Tongue (tissue), 2 donors: Measurements from ENCODE around the gene EP400. TPM values are rescaled to one million over a fixed set of nuclear protein-coding genes. Genes with fewer than 3 reads are reported as not detected.

ENCODE experiments used
- DNase-seq: peaks from one replicate; pipeline ENCODE4 v3.0.0-alpha.2; 2015
- total RNA-seq: library from RNA; depleted of rRNA; stranded (reverse); fragments of >200 nt; gene quantifications from one replicate; pipeline ENCODE4 v1.2.3, GENCODE V29; 2014

The EP400 gene
- total RNA-seq, 1 donor from 2014 or later = 20.3 TPM

DNA sequence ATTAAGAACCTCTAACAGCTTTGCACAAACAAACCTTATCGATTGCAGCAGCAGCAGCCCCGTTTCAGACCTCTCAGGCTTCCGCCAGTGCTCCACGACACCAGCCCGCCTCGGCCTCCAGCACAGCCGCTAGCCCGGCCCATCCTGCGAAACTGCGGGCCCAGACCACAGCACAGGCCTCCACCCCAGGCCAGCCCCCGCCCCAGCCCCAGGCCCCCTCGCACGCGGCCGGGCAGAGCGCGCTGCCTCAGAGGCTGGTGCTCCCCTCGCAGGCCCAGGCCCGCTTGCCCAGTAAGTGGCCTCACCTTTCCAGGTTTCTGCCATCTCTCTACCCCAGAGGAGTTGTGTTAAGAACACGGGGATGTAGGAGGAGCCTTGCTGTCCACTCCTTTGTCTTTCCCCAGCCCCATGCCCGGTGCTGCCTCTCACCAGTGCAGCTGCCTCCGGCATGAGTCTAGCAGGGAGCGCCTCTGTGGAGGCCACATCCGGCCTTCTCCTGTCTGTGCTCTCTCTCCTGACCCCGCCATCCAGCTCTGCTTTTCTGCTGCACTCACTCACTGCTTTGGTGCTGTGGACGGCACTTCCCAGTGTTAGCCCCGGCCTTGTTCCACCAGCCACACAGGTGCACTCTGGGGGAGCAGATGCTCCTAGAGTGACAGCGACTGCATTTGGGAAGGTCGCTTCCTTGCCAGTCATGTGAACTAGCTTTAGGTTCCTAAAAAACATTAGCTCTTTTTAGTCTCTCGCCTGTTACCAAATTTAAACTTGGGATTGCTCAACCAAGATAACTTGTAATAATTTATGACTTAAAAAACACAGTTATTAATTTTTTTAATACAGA lies 71.5 kb downstream of the EP400 start:
- no peak for DNase-seq

DNA sequence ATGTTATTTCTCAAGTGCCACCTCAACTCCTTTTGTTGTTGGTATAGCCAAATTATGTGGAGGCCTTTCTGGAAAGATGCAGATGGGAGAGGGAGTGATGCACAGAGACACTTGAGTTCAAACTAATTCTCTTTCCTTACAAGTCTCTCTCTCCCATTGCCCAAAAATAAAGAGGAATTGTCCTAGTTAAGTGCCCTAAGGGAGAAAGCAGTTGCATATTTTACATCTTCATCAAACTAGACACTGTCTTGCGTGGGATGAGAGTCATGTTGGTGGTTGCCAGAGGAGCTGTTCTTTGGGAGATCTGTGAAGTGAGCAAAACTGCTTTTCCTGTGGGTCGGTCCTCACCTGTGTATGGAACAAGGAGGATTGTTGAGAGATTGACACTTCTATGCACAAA lies 72.2 kb downstream of the EP400 start:
- no peak for DNase-seq

DNA sequence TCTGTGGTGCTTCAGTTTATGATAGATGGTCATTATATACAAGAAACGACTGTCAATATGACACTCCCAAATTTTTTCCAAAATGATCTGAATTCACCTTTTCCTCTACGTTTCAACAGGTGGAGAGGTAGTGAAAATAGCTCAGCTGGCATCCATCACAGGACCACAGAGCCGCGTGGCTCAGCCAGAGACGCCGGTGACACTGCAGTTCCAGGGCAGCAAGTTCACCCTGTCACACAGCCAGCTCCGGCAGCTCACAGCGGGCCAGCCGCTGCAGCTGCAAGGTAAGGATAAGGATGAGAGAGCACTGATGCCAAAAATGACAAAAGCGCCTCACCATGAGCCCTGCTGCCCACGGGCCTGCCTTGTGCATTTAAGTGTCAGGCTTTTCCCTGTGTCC lies 73.9 kb downstream of the EP400 start:
- no peak for DNase-seq

DNA sequence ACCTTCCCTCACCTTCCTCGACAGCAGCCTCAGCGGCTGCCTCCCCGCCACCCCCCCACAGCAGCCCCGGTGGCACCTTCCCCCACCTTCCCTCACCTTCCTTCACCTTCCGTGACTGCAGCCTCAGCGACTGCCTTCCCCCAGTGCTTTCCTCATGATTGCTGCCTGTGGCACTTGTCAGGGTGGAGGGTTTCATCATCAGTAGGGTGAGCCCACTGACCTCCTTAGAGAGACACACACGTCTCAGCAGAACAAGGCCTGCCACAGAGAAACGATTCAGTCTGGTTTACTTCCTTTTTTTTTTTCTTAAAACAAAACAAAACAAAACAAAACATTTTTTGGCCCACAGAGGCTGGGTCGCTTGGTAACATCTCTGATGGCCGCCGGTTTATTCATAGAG lies 75.0 kb downstream of the EP400 start:
- DNase-seq = no peak

DNA sequence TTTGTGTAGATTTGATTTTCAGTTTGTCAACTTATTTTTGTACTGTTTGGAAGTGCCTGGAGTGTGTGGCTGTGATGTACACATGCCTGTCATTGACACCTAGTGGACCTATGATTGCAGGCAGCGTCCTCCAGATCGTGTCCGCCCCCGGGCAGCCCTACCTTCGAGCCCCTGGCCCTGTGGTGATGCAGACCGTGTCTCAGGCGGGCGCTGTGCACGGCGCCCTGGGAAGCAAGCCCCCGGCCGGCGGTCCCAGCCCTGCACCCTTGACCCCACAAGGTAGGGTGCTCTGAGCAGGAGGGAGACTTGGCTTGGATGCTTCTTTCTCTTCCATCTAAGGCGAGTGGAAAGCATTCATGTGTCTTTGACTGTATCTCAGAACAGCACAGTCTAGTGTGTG lies 75.8 kb downstream of the EP400 start:
- no peak for DNase-seq

DNA sequence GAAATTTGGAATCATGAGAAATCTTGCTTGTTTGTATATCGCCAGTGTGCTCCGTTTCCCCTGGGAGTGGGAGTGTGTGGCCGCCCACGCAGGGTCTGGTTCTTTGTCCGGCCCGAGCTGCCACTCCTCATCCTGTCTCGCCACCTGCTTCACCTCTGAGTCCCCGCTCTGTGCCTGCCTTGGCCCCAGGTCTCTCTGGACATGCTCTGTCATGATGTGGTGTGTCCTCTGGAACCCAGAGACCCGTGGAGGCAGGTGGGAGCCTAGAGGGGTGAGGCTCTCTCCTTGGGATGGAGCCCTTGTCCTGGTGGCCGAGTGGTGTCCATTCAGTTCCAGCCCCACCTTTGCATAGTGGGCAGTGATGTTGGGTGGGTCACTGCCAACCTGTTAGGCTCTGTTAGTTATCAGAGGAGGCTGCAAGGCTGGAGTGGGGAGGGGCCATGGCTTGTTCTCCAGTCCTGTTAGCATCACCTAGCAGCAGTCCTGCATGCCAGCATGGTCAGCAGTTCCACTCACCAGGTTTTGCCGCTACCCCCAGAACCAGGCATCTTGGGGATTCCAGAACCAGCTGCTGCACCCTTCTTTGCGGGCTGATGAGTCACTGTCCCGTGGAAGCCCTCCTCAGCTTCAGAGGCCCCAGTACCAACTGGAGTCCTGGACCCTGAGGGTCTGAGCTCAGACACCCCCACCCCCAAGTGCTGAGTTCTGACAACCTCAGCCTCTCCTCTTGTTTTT lies 76.5 kb downstream of the EP400 start:
- DNase-seq = no peak

DNA sequence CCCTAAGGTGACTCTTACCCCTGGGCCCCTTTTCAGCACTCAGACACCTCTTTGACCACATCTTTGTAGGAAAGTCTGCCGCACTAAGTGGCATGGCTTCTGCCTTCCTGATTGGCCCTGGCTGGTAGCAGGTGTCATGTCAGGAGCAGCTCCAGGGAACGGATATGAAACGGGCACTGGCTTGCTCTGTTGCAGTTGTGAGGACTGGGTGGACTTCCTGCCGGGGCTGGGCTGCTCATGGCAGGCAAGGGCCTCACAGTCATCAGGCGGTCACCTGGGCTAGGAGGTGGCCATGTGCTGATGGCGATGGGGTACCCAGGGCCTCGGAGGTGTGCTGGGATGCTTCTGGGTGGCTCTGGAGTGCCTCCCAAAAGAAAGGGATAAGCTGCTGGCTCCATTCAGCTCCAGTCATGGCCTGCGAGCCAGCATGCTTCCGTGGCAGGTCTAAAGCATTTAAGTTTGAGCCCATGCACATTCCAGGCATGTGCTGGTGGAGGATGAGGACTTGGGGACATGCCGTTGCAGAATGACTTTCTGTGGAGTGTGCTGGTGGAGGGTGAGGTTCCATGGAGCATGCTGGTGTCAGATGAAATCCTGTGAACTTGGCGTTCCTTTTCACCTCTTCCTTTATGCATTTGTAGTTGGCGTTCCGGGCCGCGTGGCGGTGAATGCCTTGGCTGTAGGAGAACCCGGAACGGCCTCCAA lies 77.2 kb downstream of the EP400 start:
- DNase-seq = no peak

GRCh38 chr12:132027636-132028035 lies 77.9 kb downstream of the EP400 start:
- DNase-seq = no peak

GRCh38 chr12:132028111-132028510 lies 78.4 kb downstream of the EP400 start:
- no peak for DNase-seq

- no peak for DNase-seq
These were observed 80.0 kb downstream of the EP400 start for GRCh38 chr12:132029503-132030300.

DNA sequence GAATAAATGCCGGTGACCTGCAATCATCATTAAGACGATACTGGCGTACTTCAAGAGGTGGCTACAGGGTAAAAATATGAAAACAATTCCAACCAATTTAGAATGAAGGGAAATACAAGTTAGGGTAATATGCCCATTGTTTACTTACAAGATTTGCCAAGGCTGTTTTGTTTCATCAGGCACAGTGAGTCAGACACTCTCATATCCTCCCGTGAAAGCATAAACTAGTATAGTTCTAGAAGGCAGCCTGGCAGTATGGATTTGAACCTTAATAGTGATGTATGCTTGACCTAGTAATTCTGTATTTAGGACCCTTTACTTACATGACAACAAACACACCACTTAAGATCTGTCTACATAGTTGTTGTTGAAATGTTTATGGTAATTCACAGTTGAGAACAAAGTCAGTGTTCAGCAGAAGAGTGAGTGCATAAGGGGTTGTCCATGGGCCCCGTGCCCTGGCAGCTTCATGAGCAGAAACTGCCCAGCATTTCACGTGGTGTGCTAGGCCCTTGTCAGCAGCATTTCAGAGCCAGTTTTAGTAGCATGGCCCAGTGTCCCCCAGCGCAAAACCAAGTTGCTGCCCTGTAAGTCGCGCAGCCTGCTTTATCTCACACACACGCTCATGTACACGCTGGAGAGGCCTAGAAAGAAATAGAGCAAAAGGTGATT lies 80.8 kb downstream of the EP400 start:
- no peak for DNase-seq

DNA sequence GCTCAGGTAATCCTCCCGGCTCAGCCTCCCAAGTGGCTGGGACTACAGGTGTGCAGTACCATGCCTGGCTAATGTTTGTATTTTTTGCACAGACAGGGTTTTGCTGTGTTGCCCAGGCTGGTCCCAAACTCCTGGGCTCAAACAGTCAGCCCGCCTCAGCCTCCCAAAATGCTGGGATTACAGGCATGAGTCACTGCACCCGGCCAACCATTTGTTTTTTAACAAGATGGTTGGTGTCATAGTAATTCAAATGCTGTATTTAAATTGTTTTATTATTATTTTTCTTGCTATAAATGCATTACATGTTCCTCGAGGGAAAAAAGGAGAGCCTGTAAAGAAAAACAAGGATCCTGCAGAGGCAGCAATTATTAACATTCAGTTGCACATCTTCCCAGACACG lies 83.9 kb downstream of the EP400 start:
- DNase-seq = no peak

- no peak for DNase-seq
These were observed 86.4 kb downstream of the EP400 start for GRCh38 chr12:132036063-132036683.

DNA sequence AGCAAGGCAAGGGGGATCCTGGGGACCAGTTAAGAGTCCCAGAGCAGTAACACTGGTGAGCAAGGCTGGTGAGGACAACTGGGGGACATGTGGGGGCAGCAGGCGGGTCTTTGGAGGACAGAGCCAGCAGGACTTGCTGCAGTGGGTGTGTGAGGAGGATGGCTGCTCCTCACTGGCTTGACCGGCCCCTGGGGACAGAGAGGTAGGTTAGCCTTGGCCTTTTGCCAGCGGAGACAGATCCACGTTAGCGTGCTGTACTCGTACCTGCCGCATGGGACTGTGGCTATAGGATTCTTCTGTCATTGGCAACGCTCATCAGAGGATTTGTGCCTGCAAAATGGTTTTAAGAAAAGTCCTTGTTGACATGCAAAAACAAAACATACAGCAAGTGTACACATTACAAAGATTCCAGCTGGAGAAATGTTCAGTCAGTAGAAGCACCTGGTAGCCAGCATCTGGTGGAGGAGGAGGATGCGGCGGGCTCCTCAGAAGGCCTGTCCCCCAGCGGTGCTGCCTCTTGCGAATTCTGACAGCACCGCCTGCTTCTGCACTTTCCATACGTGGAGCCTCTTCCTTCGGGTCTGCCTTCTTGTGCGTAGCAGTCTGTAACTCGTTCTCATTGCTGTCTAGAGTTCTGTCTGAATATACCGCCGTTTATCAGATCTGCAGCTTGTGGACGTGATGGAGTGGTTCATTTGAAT lies 91.3 kb downstream of the EP400 start:
- DNase-seq = no peak

GRCh38 chr12:132043216-132043615 lies 93.5 kb downstream of the EP400 start:
- no peak for DNase-seq

DNA sequence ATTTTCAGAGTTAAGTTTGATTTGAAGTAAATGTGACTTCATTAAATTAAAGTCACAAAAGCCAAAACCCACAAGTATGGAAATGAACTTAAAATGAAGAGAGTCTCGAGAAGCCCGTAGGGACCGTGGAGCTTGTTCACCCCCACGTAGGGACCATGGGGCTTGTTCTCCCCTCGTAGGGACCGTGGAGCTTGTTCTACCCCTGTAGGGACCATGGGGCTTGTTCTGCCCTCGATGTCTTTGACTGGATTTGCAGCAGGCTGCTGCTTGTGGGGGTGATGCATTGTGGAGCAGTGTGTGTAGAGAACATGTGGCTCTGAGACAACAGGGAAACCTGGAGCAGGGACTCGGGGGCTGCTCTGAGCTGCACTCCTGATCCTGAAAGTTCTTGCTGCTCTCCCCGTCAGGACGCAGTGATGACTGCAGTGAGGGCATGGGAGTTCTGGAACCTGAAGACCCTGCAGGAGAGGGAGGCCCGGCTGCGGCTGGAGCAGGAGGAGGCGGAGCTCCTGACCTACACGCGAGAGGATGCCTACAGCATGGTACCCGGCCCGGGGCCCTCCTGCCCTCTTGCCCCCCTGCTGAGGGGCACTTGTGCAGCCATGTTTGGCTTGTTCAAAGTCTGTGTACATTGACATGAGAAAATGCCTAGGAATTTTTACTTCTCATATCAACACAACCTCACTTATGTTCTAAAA lies 94.2 kb downstream of the EP400 start:
- no peak for DNase-seq

DNA sequence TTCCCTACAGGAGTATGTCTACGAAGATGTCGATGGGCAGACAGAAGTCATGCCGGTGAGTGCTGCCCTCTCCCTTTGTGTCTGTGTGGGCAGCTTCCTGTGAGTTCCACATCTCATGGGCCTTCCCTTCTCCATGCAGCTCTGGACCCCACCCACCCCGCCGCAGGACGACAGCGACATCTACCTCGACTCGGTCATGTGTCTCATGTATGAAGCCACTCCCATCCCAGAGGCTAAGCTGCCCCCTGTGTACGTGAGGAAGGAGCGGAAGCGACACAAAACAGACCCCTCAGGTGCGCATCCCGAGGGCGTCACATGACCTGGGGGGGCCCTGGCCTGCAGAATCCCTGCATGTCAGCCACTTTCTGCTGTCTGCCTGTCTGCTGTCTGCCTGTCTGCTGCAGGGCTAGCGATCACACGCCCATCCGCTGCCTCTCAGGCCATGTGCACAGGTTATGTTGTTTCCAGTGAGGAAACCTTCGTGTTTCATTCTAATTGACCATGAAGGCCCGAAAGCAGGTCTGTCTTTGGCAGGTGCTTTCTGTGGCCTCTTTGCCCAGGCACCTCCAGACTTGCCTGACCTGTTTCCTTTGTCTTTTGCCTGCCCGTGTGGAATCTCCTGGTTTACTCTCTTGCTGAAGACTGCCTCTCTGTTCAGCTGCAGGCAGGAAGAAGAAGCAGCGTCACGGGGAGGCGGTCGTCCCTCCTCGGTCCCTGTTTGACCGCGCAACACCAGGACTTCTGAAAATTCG lies 95.1 kb downstream of the EP400 start:
- DNase-seq = no peak

- DNase-seq = no peak
These were observed 96.0 kb downstream of the EP400 start for GRCh38 chr12:132045751-132046150.

- DNase-seq = no peak
These were observed 96.8 kb downstream of the EP400 start for GRCh38 chr12:132046561-132046960.
